OCI-LY3 (cell line): Measurements from ENCODE around the gene LRCH1.
A peak's percentile ranks its signal among the peaks of the same experiment; 100 is the strongest.

Source experiments
- H2AFZ ChIP-seq: fragments of 200-600, 300-600 bp; shearing (Covaris generic); 2 replicates; pipeline ENCODE4 v1.6.0; 2014; ENCODE audit warnings: antibody characterized with exemption, low read depth, low read length
- H3K27ac ChIP-seq: fragments of 200-600, 300-600 bp; sonication (generic); 2 replicates; pipeline ENCODE4 v1.5.1; 2014; ENCODE audit warnings: mild to moderate bottlenecking, low read length, moderate library complexity, mixed read lengths
- H3K27me3 ChIP-seq: fragments of 200-600, 300-600 bp; sonication (generic); 2 replicates; pipeline ENCODE4 v1.6.1; 2014; ENCODE audit warnings: low read depth, low read length, mixed read lengths
- H3K36me3 ChIP-seq: fragments of 200-600, 300-600 bp; sonication (generic); replicated peaks from 2 replicates; pipeline ENCODE3; 2014; ENCODE audit warnings: low read depth, low read length, mixed read lengths
- H3K4me1 ChIP-seq: fragments of 300-600, 200-600 bp; sonication (generic); 2 replicates; pipeline ENCODE4 v1.6.1; 2014; ENCODE audit warnings: low read length, mixed read lengths
- H3K4me2 ChIP-seq: fragments of 200-600, 300-600 bp; sonication (generic); 2 replicates; pipeline ENCODE4 v1.6.1; 2014; ENCODE audit warnings: low read length, mixed read lengths
- H3K4me3 ChIP-seq: fragments of 300-600, 200-600 bp; sonication (generic); 2 replicates; pipeline ENCODE4 v1.5.1; 2014; ENCODE audit warnings: antibody characterized with exemption, mild to moderate bottlenecking, low read length, moderate library complexity
- H3K79me2 ChIP-seq: fragments of 300-600, 200-600 bp; shearing (Covaris generic); 2 replicates; pipeline ENCODE4 v1.6.1; 2014; ENCODE audit warnings: mild to moderate bottlenecking, low read length, mixed read lengths
- H3K9ac ChIP-seq: fragments of 300-600, 200-600 bp; shearing (Covaris generic); 2 replicates; pipeline ENCODE4 v1.6.0; 2014; ENCODE audit warnings: mild to moderate bottlenecking, low read length, moderate library complexity
- H3K9me3 ChIP-seq: fragments of 200-600, 300-600 bp; shearing (Covaris generic); 2 replicates; pipeline ENCODE4 v1.6.1; 2014; ENCODE audit warnings: low read length, mixed read lengths; ENCODE audit not compliant: insufficient read depth
- H4K20me1 ChIP-seq: fragments of 200-600, 300-600 bp; sonication (generic); 2 replicates; pipeline ENCODE4 v1.6.1; 2016; ENCODE audit warnings: low read length, mixed read lengths; ENCODE audit not compliant: insufficient read depth
- EZH2phosphoT487 ChIP-seq: fragments of 200-600 bp; shearing (Covaris generic); IDR thresholded peaks from 2 replicates; pipeline ENCODE4 v1.6.1; 2018; ENCODE audit warnings: antibody characterized with exemption, mixed run types, low read depth
- TF ChIP-seq, protein P1 (sequence below): fragments of 200-600, 300-600 bp; sonication (generic); IDR thresholded peaks from 2 replicates; pipeline ENCODE4 v1.5.1; 2014; ENCODE audit warnings: antibody characterized with exemption, low read length, low read depth

Gene LRCH1

DNA sequence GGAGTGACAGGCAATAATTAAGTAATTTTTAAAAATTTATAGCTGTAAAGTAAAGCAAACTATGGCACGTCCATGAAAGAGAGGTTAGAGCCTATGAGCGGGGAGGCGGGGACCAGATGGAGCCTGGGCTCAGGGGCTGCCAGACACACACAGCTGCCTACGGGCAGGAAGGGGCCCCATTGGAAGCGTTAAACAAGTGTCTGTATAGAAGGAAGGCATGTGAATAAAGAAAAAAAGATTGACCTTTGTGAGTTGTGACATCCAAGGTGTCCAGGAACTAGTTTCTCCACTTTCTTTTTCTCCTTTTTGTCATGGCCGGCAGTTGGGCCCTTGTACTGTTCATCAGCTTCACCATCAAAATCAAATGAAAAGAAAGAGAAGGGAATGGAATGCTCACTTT lies 56.8 kb downstream of the LRCH1 start:
- Histone ChIP-seq H3K27ac (no peak overlapping the region), H3K4me1 (peaks cover 47% of the 10 kb centered on the region), H2AFZ (no peak overlapping the region), H3K9me3 (no peaks in the 10 kb centered on the region), H3K4me3 (no peak overlapping the region), H3K36me3 (no peaks in the 10 kb centered on the region), H3K27me3 (no peaks in the 10 kb centered on the region), H4K20me1 (peaks cover 72% of the 10 kb centered on the region), H3K79me2 (peaks cover 93% of the 10 kb centered on the region), H3K4me2 (no peak overlapping the region), H3K9ac (no peak overlapping the region)
- TF ChIP-seq, protein P1, sequence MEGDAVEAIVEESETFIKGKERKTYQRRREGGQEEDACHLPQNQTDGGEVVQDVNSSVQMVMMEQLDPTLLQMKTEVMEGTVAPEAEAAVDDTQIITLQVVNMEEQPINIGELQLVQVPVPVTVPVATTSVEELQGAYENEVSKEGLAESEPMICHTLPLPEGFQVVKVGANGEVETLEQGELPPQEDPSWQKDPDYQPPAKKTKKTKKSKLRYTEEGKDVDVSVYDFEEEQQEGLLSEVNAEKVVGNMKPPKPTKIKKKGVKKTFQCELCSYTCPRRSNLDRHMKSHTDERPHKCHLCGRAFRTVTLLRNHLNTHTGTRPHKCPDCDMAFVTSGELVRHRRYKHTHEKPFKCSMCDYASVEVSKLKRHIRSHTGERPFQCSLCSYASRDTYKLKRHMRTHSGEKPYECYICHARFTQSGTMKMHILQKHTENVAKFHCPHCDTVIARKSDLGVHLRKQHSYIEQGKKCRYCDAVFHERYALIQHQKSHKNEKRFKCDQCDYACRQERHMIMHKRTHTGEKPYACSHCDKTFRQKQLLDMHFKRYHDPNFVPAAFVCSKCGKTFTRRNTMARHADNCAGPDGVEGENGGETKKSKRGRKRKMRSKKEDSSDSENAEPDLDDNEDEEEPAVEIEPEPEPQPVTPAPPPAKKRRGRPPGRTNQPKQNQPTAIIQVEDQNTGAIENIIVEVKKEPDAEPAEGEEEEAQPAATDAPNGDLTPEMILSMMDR = no peak
- no peak for TF ChIP-seq EZH2phosphoT487

DNA sequence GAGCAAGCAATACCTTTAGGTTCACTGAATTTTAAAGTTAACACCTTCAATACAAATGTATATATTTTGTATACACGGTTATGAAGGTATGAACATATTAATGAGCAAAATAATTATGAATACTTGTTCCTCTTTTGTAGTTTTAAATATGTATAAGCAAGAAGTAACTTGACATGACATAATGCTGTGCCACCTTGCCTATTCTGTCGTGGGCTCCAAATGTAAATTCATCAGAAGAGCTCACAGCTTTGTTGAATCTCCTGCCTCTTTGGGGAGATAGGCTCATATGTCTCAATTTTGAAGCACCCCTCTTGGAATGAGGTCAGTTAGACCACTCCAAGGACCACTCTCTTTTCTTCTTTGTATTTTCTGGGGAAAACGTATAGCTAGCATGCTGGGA lies 59.3 kb downstream of the LRCH1 start:
- Histone ChIP-seq H3K4me1 (peaks cover 37% of the 10 kb centered on the region), H3K9ac (no peak overlapping the region), H3K9me3 (no peaks in the 10 kb centered on the region), H4K20me1 (peaks cover 69% of the 10 kb centered on the region), H3K36me3 (no peaks in the 10 kb centered on the region), H2AFZ (no peak overlapping the region), H3K4me3 (no peak overlapping the region), H3K79me2 (peaks cover 90% of the 10 kb centered on the region), H3K27ac (no peak overlapping the region), H3K27me3 (no peaks in the 10 kb centered on the region), H3K4me2 (no peak overlapping the region)
- no peak for TF ChIP-seq EZH2phosphoT487
- TF ChIP-seq, protein P1 = no peak

DNA sequence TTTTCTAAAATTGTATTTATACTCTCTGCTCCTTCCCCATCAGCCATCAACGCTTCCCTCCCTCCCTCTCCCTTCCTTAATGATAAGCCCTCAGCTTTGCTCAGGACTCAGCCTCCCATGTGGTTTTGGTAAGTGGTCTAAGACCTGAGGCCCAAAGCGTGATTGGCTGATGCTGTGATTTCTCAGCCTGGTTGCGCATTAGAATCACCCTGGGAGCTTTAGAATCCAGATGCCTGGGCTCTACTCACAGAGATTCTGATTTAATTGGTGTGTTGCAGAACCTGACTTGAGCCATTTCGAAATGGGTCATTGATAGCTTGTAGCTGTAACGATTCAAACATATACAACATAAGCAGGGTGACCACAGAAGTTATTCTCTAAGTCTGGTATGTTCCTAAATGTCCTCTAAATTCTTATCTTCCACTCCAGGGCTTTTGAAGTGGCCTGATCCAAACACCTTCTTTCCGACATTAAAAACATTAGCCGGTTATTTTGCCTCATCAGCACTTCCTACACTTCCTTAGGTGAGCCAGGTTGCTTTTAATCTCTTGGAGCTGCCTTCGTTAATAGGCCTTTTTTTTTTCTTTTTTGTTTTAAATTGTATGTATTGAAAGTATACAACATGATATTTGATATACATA lies 60.6 kb downstream of the LRCH1 start:
- Histone ChIP-seq H3K79me2 (peaks cover 90% of the 10 kb centered on the region), H3K36me3 (no peaks in the 10 kb centered on the region), H4K20me1 (peaks cover 68% of the 10 kb centered on the region), H3K9me3 (no peaks in the 10 kb centered on the region), H3K4me1 (peaks cover 28% of the 10 kb centered on the region), H2AFZ (no peak overlapping the region), H3K27me3 (no peaks in the 10 kb centered on the region), H3K9ac (no peak overlapping the region), H3K4me2 (no peak overlapping the region), H3K4me3 (no peak overlapping the region), H3K27ac (no peak overlapping the region)
- TF ChIP-seq, protein P1 = no peak

DNA sequence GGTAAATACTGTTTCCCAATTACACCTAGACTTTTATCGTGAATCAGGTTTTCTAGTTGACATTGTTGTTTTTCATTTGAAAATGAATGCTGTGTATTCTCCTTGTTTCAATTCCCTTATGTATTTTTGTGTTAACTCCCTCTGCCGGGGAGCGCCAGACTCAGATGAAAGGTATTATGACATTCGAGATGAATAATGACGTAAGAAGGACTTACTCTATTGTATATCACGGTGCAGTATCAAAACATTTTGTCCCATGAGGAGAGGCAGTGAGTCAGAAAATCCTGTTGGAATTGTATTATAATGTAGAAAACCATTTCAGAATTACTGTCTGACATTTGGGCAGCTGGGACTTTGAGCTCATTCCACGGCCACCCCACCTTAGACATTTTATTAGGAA lies 61.6 kb downstream of the LRCH1 start:
- TF ChIP-seq EZH2phosphoT487 = no peak
- TF ChIP-seq, protein P1 = peak; percentile 24; the same call in 1 of the 2 replicates
- no peak overlapping the region for H3K27ac ChIP-seq
- H3K4me1 ChIP-seq = peaks cover 29% of the 10 kb centered on the region
- H3K27me3 ChIP-seq = no peaks in the 10 kb centered on the region
- no peak overlapping the region for H2AFZ ChIP-seq
- peaks cover 90% of the 10 kb centered on the region for H3K79me2 ChIP-seq
- peaks cover 64% of the 10 kb centered on the region for H4K20me1 ChIP-seq
- no peaks in the 10 kb centered on the region for H3K9me3 ChIP-seq
- H3K4me3 ChIP-seq = no peak overlapping the region
- H3K4me2 ChIP-seq = no peak overlapping the region
- no peak overlapping the region for H3K9ac ChIP-seq
- H3K36me3 ChIP-seq = no peaks in the 10 kb centered on the region
